GM18520 (cell line): ENCODE measurements around the gene ABLIM3.
"Not testable (repeated sequence)": the region's sequence is repeated elsewhere in the genome, so short reads cannot be mapped to it uniquely, and the experiment has no call there.

ENCODE experiments used
- ATAC-seq: cut with Tn5 transposase; IDR thresholded peaks from one replicate; pipeline ENCODE4 v1.9.1; 2021; ENCODE audit not compliant: unreplicated experiment

ABLIM3 gene

DNA sequence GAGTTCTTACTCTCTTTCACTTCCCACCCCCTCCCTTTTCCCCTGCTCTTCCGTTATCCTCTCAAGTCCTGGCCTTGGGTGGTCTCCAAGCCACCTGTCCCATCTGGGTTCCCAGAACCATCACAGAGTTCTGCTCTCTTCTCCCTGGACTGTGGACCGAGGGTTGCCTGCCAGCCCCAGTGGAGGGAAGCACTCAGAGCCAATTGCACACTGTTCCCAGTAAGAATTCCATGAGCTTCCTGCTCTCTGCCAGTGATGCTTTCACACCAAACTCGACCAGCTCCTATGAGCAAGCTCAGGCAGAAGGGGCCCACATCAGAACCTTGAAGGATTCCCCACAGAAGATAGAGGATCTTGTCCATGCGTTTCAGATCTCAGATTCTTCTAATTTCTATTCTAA, 110.3 kb downstream of the ABLIM3 start:
- no peak for ATAC-seq

DNA sequence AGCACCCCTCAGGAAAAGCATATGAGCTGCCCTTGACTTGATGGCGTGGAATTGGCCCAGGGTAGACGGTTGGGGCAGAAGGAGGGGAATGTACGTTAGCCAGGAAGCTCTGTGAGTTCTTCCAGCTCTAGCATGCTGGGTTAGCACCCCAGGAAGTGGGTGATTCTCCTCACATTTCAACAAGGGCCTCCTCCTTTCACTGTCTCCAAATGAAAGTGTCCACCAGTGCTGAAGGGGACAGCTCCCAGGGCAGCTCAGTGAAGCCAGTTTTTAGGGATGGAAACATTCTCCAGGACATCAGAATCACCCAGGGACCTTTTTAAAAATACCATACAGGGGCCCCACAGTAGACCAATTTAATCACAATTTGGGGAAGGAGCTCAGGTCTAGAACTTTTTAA, 113.2 kb downstream of the ABLIM3 start:
- no peak for ATAC-seq

- ATAC-seq: no peak
Measured at GRCh38 chr5:149256451-149256850, 115.2 kb downstream of the ABLIM3 start.

DNA sequence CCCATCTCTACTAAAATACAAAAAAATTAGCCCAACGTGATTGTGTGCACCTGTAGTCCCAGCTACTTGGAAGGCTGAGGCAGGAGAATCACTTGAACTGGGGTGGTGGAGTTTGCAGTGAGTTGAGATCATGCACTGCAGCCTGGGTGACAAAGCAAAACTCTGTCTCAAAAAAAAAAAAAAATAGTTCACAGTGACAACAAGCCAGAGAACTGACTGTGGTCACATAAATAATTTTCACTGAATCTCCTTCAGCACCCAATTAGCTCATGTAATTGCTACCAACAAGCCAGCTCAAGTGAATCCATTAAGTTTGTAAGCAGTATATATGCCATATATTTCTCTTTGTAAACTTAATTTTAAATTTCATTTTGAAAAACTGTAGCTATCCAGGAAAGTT, 115.8 kb downstream of the ABLIM3 start:
- no peak for ATAC-seq

GRCh38 chr5:149257889-149258705, 116.8 kb downstream of the ABLIM3 start:
- ATAC-seq: no peak

DNA sequence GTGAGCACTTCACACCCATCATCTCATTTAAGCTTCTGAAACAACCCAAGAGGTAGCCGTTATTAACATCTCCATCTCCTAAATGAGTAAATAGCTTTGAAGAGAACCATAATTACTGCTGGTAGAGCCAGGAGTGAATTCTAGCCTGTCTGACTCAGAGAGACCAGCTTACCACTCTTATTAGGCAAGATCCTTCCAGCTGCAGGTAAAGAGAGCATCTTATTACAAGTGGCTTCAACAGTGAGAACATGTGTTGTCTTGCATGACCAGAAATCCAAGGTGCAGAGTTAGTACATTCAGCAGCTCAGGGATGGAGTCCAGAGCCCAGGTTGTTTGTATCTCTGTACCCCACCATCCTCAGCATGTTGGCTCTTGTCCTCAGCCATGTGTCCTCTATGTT, 119.5 kb downstream of the ABLIM3 start:
- no peak for ATAC-seq

DNA sequence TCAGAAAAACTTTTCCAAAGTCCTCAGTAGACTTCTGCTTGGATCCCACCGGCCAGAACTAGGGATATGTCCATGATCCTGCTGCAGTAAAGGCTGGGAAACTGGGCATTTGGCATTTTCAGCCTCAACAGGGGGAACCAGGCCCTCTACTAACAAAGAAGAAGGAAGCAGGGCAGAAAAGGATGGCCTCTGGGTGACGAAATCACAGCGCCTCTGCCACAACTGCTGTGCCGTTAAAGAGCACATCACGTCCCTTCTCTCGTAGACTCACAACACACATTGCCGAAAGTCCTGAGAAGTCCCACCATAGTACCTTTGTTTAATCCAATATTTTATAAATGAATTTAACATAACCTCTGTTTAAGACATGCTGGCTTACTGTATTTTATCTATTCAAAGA, 120.0 kb downstream of the ABLIM3 start:
- no peak for ATAC-seq

DNA sequence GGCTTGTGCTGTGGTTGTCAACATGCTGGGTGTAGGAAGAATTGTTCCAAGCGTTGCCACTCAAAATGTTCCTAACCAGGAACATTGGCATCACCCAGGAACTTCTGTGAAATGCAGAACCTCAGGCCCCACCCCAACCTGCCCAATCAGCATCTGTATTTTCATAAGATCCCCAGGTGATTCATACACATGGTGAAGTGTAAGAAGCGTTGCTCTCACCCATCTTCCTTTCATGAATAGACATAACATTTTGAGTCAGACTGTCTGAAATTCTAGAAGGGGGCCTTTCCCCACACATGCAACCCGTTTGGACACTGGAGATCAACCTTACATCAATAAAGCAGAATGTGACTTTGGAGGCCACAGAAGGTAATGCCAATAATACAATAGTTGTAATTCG, 121.0 kb downstream of the ABLIM3 start:
- ATAC-seq: no peak

- peak; percentile 91 for ATAC-seq
Measured at GRCh38 chr5:149264439-149265067, 123.3 kb downstream of the ABLIM3 start.

DNA sequence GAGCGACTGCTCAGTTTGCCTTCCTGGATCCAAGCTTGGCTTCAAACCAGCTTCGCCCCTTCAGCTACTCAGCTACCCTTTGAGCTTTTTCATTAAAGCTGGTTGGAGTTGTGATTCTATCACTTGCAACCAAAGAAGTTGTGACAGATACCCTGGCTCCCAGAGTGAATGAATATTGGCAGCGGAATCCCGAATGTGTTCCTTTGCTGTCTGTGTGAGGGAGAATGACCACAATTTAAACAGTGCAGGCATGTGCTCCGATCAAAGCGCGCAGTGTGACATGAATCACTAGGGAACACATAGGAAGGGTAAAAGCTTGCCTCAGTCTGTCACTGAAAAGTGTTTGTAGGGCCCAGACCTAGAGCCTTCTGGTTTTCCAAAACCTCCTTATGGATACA, 123.8 kb downstream of the ABLIM3 start:
- no peak for ATAC-seq

GRCh38 chr5:149265597-149265996, 124.3 kb downstream of the ABLIM3 start:
- ATAC-seq: no peak

GRCh38 chr5:149267241-149267973, 126.1 kb downstream of the ABLIM3 start:
- ATAC-seq: no peak

GRCh38 chr5:149268928-149269557, 127.8 kb downstream of the ABLIM3 start:
- no peak for ATAC-seq

DNA sequence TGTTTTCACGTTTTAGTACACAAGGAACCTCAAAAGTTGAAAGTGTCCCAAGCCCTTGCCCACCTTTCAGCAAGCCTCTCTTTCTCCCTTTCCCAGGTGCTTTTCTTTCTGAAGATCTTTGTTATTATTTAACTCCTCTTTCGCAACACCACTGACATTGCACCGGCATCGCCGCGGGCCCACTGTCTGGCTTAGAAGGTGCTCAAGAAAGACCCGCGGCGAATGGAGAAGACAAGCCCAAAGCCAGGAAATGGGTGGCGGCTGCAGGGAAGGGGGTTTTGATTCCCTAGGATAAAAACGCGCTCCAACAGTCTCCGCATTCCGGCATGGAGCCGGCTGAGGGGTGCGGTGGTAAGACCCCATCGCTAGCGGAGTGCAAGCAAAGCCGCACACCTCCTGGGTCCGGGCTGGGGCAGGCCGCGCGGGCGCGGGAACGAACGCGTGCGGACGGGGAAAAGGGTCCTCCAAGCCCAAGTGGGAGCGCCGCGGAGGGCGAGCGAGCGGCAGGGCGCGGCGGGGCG, 130.0 kb downstream of the ABLIM3 start:
- ATAC-seq: no peak

DNA sequence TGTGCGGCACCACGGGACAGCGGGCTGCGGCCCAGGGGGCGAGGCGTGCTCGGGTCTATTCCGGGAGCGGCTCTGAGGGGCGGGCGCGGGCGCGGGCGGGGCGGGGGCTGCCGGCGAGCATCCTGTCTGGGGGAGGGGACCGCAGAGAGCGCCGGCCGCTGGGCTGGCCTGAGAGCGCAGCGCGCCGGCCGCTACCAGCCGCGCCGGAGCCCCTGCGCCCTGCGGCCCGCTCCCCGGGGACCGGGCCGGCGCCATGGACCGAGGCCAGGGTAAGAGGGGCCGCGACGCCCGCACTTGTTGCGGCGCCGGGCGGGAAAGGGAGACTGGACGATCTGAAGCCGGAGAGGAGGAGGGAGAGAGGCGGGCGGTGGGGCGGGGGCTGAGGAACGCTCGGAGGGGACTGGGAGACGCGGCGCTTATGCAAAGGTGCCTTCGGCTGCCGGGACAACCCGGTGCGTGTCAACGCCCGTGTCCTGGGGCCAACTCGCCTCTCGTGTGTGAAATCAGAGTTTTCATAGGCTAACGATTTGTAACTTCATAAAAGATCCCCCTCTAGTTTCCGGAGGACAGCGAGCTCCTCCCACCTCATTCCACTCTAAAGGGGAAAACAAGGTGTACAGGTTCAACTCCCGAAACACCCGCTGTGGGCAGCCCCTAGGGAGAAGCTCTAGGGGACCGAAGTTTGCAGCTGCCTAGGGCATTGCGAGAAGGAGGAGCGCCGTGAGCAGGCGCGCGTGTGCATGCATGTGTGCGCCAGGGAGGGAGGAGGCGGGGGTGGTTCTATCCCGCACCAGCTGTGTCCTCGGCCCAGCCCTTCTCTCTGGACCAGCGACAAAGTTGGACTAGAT, 130.6 kb downstream of the ABLIM3 start, which contains the start of gene AFAP1L1:
AFAP1L1 (plus strand) TSS at position 144 of the 848 bp plus-strand sequence; CDS start at position 254, 110 bp downstream.
- ATAC-seq: no peak

GRCh38 chr5:149272781-149273180, 131.5 kb downstream of the ABLIM3 start:
- ATAC-seq: not testable (repeated sequence)

DNA sequence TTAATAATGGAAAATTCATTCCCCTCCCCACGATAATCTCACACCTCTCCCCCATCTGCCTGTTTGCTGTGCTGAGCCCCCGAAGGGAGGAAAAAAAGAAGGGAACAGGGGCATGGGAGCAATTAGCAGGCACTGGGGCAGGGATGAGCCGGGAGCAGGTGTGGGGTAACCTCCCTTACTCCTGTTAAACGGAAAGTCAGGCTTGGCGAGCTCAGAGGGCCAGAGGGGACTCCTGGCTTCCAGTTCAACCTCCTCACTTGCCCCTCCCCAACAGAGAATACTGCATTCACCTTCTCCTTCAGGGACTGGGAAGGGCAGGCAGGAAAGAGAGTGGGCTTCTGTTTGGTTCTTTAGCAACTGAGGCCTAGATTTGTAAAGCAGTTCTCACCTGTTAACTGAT, 131.9 kb downstream of the ABLIM3 start:
- ATAC-seq: no peak

DNA sequence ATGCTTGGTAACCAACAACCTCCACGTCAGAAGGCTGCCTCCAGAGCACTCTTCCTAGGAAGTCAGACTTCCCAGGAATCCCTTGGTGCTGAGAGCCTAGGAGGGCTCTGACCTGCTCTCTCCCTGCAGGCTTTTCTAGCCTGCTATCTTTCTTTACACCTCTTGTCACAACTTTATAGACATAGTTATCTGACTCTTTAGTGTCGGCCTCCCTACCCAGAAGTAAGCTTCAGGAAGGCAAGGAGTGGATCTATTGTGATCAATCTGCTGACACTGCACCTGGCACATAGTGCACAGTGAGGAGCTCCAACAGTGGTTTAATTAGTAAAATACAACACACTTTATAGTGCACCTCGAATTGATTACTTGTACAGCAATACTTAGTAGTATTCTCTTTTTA, 132.7 kb downstream of the ABLIM3 start:
- ATAC-seq: no peak

DNA sequence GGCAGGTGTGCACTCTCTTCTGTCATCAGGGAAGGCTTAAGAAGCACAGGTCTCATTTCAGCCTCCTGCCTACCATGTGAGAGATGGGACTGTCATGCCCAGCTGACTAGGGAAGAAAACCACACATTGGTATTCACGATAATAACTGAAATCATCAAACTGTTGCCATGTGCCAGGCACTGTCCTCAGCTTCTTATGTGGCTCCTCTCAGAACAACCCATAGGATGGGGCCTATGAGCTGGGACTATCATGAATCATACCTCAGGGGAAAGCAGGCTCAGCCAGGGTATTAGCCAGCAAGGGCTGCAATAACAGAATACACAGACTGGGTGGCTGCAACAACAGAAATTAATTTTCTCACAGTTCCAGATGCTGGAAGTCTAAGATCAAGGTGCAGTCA, 133.6 kb downstream of the ABLIM3 start:
- no peak for ATAC-seq

DNA sequence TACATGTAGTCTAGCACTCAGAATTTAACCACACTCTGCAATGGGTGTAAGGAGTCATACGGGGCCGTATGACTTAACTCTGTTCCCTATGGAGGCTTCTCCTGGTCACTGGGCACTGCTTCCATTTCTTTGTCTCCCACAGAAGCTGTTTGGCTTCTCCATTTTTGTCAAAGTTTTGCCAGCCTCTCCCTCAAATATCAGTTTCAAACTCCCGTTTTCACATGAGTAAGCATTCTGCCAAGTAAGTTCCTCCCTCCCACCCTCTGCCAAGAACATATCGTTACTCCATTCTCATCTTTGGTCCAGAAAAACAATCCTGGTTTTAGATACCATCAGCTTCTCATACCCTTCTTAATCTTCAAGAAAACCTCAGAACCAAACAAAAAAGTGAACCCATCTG, 136.5 kb downstream of the ABLIM3 start:
- no peak for ATAC-seq
